ENCODE results near the gene CPTP.

Gene CPTP

GRCh38 chr1:1324524-1325287 lies at the start of gene CPTP, which contains the start of gene INTS11:
CPTP (plus strand) TSS chr1:1324802; CDS start chr1:1326911, 2,109 bp downstream.
INTS11 (minus strand) TSS chr1:1324660; CDS start chr1:1324608, 52 bp downstream.
- peak; percentile 95 for DNase-seq

DNA sequence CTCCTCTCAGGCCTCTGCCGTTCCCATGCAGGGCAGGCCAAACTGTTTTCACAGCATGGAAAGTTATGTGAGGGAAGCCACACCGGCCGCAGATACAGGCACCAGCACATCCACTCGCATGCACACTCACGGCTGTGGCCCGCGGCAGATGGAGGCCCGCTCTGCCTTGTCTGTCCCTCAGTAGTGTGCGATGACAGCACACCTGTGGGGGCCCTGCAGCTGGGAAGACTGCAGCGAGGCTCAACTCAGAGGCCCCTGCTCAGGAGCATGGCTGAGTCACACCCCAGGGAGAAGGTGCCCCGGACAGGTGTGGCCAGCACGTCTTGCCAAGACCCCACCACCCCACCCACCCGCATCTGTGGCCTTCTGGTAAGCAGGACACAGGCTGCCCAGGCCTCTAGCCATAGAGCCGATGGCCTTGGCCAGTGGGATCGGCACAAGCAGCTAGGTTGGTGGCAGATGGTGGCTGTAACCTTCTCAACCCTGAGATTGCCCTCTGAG lies 49.6 kb upstream of the CPTP start:
- no peak for DNase-seq

GRCh38 chr1:1275836-1276235 lies 48.8 kb upstream of the CPTP start:
- no peak for DNase-seq

- DNase-seq: no peak
Measured at GRCh38 chr1:1278620-1279019, 46.0 kb upstream of the CPTP start.

DNA sequence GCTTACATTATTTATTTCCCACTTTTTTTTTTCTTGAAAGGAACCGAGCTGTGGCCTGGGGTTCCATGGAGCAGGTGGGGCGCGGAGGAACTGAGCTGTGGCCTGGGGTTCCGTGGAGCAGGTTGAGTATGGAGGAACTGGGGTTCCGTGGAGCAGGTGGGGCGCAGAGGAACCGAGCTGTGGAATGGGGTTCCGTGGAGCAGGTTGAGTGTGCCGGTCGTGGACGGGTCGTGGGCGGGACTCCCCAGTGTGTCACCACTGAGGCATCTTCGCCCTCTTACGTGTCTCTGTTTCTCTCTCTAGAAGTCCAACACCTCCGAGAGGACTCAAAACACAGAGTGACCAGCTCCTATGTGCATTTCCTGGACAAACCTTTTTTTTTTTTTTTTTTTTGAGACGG lies 45.6 kb upstream of the CPTP start:
- no peak for DNase-seq

DNA sequence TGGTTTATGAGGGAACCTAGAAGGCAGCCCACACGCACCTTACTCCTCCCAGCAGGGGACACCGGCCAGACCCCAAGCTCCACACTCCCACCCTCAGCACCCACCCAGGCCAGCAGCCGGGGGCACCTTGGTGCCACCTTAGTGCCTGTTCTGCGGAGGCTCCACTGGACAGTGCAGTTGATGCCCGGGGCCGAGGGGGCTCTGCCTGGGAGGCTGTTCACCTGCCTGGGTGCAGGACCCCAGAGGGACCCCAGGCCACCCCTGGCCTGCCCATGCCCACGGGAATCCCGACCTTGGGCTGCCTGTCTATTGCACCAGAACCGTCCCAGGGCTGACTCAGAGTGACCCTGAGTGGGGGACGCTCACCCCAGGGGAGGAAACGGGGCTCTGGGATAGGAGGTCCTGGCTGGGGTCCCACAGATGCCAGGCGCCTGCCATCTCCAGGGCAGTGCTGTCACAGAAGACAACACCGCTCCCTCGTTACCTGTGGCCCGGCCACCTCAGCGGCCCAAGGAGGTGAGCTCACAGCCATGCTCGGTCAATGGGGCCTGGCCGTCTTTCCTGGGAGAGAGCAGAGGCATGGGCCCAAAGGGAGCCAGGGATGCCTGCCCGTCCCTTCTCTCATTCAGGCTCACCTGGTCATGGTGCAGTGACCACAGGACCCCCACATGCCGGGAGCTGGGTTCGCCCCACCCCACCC lies 43.7 kb upstream of the CPTP start:
- no peak for DNase-seq

- no peak for DNase-seq
Measured at GRCh38 chr1:1281533-1282321, 42.9 kb upstream of the CPTP start.

GRCh38 chr1:1282998-1283397 lies 41.6 kb upstream of the CPTP start:
- DNase-seq: no peak

DNA sequence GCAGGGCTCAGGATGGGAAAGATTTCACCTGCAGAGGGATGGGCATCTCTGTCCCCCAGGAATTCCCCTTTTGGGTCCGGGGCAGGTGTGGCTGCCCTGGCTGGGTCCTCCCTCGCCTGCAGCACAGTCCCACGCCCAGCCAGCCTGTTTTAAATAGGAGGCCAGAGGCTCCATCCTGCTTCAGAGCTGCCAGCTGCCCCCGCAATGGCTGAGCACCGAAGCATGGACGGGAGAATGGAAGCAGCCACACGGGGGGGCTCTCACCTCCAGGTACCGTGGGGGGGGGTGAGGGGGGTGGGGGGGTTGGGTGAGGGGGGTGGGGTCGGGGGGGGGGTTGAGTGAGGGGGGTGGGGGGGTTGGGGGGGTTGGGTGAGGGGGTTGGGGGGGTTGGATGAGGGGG lies 40.8 kb upstream of the CPTP start:
- DNase-seq: no peak

DNA sequence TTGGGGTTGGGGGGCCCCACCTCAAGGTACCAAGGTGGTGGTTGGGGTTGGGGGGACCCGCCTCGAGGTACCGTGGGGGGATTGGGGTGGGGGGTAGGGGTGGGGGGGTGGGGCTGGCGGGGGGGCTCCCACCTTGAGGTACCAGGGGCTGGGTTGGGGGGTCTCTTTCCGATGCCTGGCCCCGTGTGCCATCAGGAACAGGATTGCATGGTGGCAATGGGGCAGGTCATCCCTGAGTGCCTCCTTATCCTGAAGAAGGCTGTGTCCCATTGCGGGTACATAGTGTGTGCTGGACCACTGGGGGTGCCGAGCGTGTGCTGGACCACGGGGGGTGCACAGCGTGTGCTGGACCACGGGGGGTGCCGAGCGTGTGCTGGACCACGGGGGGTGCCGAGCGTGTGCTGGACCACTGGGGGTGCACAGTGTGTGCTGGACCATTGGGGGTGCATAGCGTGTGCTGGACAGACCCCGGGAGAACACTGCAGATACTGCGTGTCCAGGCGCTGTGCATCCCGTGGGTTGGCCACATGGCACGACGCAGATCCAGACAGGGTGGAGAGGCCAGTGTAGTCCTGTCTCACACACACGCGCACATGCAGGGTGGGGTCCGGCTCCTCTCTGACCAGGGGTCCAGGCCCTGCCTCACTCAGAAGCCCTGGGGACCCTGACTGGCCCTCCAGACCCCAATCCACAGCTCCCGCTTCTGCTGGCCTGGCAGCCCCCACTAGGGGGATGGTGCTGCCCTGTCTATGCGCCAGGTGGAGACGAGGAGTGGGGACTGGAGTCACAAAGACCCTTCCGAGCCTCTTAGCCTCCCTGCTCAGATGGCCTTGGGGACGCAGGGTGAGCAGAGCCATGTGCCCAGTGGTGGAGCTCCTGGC lies 40.1 kb upstream of the CPTP start:
- no peak for DNase-seq

DNA sequence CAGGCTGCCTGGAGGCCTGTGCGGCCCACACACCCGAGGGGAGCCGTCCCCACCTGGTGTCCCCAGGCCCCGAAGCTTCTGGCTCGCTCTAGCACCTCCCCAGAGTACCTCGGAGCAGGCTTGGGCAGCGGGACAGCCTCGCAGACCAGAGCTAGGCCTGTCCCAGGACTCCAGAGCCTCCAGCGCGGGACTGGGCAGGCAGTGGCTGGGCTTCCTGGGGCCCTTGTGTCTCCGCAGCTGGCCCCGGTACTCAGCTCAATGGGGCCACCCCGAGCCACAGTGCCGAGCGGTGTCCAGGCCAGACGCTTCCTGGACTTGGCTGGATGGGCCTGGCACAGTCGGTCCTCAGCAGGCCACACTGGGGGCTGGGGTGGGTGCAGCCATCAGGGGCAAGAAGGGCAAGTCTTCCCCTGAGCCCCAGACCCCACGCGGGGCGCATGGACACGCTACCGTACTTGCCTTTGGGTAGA lies 39.5 kb upstream of the CPTP start:
- no peak for DNase-seq

DNA sequence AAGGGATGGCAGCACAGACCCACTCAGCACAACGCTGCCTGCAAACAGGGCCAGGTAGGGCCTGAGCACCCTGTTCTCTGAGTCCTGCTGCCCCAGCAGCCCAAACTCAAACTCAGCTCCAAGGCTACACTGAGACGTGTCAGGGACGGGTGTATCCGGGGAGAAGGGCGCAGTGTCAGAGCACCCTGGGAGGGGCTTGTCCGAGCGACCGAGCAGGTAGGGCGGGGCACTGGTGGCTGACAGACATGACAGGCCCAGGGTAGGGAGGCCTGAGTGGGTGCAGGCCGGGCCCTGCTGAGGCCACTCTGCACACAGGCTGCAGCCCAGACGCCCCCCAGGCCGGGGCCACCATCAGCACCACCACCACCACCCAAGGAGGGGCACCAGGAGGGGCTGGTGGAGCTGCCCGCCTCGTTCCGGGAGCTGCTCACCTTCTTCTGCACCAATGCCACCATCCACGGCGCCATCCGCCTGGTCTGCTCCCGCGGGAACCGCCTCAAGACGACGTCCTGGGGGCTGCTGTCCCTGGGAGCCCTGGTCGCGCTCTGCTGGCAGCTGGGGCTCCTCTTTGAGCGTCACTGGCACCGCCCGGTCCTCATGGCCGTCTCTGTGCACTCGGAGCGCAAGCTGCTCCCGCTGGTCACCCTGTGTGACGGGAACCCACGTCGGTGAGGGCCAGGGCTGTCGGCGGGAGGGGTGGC lies 38.8 kb upstream of the CPTP start:
- DNase-seq: no peak

- no peak for DNase-seq
Measured at GRCh38 chr1:1286313-1287261, 38.0 kb upstream of the CPTP start.

- no peak for DNase-seq
Measured at GRCh38 chr1:1287288-1288110, 37.1 kb upstream of the CPTP start.

DNA sequence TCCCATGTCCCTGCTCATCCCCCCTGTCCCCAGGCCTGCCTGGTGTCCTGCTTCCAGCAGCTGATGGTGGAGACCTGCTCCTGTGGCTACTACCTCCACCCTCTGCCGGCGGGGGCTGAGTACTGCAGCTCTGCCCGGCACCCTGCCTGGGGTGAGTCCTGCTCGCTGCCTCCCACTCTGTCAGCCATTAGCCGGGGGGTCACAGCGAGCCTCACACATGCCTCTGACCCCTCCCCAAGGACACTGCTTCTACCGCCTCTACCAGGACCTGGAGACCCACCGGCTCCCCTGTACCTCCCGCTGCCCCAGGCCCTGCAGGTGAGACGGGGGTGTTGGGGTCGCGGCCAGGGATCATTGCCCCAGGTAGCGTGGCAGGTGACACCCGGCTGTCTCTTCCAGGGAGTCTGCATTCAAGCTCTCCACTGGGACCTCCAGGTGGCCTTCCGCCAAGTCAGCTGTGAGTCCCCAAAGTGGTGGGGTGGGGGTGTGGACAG lies 34.3 kb upstream of the CPTP start:
- peak; percentile 59 for DNase-seq

DNA sequence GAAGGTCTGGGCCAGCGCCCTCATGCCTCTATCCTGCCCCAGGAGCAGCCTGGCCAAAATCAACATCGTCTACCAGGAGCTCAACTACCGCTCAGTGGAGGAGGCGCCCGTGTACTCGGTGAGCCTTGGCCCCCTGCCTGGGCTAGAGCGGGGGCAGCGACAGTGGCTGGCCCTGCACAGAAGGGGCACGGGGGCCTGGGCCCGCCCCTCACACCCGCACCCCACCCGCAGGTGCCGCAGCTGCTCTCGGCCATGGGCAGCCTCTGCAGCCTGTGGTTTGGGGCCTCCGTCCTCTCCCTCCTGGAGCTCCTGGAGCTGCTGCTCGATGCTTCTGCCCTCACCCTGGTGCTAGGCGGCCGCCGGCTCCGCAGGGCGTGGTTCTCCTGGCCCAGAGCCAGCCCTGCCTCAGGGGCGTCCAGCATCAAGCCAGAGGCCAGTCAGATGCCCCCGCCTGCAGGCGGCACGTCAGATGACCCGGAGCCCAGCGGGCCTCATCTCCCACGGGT lies 33.5 kb upstream of the CPTP start:
- DNase-seq: no peak

DNA sequence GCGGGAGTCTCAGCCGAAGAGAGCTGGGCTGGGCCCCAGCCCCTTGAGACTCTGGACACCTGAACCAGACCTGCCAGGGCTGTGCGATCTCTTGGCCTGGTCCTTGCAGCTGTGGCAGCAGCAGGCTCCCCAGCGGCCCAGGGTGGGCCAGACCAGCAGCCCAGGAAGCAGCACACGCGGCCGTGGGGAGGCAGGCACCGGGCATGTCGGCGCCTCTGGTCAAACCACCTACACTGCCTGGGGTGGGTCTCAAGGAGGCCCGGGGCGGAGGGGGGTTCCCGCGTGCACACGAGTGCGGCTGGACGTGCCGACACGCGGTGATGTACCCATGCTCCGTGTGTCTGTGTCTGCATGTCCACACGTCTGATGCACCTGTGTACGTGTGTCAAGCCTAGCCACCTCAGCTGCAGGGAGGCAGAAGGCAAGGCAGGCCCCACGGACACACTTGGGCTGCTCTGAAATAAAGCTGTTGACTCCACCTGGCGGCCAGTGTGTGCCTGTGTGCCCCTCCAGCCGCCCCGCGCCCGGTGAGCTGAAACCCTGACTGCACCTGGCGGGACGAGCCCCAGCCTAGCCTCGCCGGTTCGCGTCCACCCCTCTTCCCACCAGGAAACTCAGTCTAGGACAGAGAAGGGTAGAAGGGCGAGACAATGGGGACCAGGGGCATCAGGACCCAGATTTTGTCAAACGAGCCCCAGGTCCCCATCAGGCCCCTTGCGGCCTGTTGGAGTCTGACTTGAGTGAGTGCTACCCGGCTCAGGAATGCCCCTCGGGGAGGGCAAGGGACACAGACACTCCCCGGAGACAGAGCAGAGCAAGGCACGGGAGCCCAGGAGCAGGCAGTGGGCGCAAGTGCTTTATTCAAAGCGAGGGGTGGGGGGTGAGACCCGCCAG lies 32.8 kb upstream of the CPTP start:
- DNase-seq: peak; percentile 60

- DNase-seq: no peak
Measured at GRCh38 chr1:1292442-1292779, 32.2 kb upstream of the CPTP start.
